Measurements from ENCODE around the gene FBXL12. TPM values are rescaled to one million over a fixed set of nuclear protein-coding genes. Genes with fewer than 3 reads are reported as not detected.
"Not testable (repeated sequence)": the region's sequence is repeated elsewhere in the genome, so short reads cannot be mapped to it uniquely, and the experiment has no call there.

FBXL12 gene
- 21.2 and 24.3 TPM in 2 replicates for total RNA-seq (2014; rRNA removed; shearing (Covaris generic))
- polyA plus RNA-seq (2015; cell fraction: cytosol; rRNA removed): 14.7 and 19.5 TPM in 2 replicates
- 41.3 and 73.9 TPM in 2 replicates for polyA plus RNA-seq (2015; cell fraction: nucleus; rRNA removed)

GRCh38 chr19:9818734-9819595 is at the start of gene FBXL12:
Gene FBXL12, minus strand, starts transcription at chr19:9819079. Its CDS starts 266 bp downstream, at chr19:9818813.
- peak; percentile 97 for DNase-seq (ENCODE audit: low read depth)

GRCh38 chr19:9865732-9866501 is 47.0 kb upstream of the FBXL12 start:
- DNase-seq (ENCODE audit: low read depth): no peak

GRCh38 chr19:9863759-9864158 is 44.9 kb upstream of the FBXL12 start:
- no peak for DNase-seq (ENCODE audit: low read depth)

GRCh38 chr19:9862938-9863337 is 44.1 kb upstream of the FBXL12 start:
- no peak for DNase-seq (ENCODE audit: low read depth)

GRCh38 chr19:9861503-9861902 is 42.6 kb upstream of the FBXL12 start:
- no peak for DNase-seq (ENCODE audit: low read depth)

- DNase-seq (ENCODE audit: low read depth): no peak
Measured at GRCh38 chr19:9860407-9860806, 41.5 kb upstream of the FBXL12 start.

GRCh38 chr19:9858766-9859165 is 39.9 kb upstream of the FBXL12 start:
- DNase-seq (ENCODE audit: low read depth): no peak

- no peak for DNase-seq (ENCODE audit: low read depth)
Measured at GRCh38 chr19:9857920-9858746, 39.3 kb upstream of the FBXL12 start.

GRCh38 chr19:9857076-9857721 is 38.3 kb upstream of the FBXL12 start:
- no peak for DNase-seq (ENCODE audit: low read depth)

GRCh38 chr19:9856609-9857008 is 37.7 kb upstream of the FBXL12 start:
- DNase-seq (ENCODE audit: low read depth): no peak

GRCh38 chr19:9854282-9854846 is 35.5 kb upstream of the FBXL12 start:
- no peak for DNase-seq (ENCODE audit: low read depth)

GRCh38 chr19:9850235-9850959 is 31.5 kb upstream of the FBXL12 start:
- DNase-seq (ENCODE audit: low read depth): no peak

GRCh38 chr19:9849791-9850190 is 30.9 kb upstream of the FBXL12 start:
- no peak for DNase-seq (ENCODE audit: low read depth)

GRCh38 chr19:9848762-9849161 is 29.9 kb upstream of the FBXL12 start:
- DNase-seq (ENCODE audit: low read depth): no peak

GRCh38 chr19:9848060-9848459 is 29.2 kb upstream of the FBXL12 start:
- no peak for DNase-seq (ENCODE audit: low read depth)

GRCh38 chr19:9847087-9847671 is 28.3 kb upstream of the FBXL12 start:
- peak; percentile 90 for DNase-seq (ENCODE audit: low read depth)

- DNase-seq (ENCODE audit: low read depth): not testable (repeated sequence)
Measured at GRCh38 chr19:9843626-9844273, 24.9 kb upstream of the FBXL12 start.

GRCh38 chr19:9842834-9843625 is 24.2 kb upstream of the FBXL12 start:
- no peak for DNase-seq (ENCODE audit: low read depth)
